ENCODE data around the gene NUAK1. TPM values are rescaled to one million over a fixed set of nuclear protein-coding genes. Genes with fewer than 3 reads are reported as not detected.

NUAK1 gene
- total and polyA plus RNA-seq, 7 donors, result 1.8 to 12.1 (median 5.8) TPM

DNA sequence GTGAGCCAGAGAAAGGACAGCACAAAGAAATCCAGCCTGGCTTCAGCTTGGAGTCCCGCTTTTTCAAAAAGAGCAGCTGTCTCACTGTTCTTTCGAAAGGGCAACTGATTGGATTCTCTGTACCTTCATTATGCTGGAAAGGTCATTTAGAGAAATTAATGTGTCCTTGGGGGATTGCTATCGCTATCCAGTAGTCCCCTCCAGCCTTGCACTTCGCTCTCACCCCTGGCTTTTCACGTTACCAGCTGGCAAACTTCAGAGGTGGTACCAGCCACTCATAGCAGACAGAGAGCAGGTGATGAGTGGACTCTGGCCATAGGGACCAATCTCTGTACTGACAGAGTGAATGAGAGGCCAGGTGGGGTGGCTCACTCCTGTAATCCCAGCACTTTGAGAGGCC lies 11.8 kb upstream of the NUAK1 start:
- Histone ChIP-seq H3K36me3 (no peaks in the 10 kb centered on the region), H3K4me1 (peaks cover 0 to 16% (median 4%) of the 10 kb centered on the region in 4 donors), H3K27ac (no peak overlapping the region), H3K27me3 (no peaks in the 10 kb centered on the region), H3K4me3 (no peak overlapping the region), H3K9me3 (no peaks in the 10 kb centered on the region)
- WGBS, 2 donors, result 80 to 90% methylated on average over 5 of the region's 5 CpGs
- no peak for TF ChIP-seq POLR2A (IDR thresholded peaks at IDR 0.05)
- TF ChIP-seq EP300 (IDR thresholded peaks at IDR 0.05), result no peak
- TF ChIP-seq, protein P1, sequence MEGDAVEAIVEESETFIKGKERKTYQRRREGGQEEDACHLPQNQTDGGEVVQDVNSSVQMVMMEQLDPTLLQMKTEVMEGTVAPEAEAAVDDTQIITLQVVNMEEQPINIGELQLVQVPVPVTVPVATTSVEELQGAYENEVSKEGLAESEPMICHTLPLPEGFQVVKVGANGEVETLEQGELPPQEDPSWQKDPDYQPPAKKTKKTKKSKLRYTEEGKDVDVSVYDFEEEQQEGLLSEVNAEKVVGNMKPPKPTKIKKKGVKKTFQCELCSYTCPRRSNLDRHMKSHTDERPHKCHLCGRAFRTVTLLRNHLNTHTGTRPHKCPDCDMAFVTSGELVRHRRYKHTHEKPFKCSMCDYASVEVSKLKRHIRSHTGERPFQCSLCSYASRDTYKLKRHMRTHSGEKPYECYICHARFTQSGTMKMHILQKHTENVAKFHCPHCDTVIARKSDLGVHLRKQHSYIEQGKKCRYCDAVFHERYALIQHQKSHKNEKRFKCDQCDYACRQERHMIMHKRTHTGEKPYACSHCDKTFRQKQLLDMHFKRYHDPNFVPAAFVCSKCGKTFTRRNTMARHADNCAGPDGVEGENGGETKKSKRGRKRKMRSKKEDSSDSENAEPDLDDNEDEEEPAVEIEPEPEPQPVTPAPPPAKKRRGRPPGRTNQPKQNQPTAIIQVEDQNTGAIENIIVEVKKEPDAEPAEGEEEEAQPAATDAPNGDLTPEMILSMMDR (IDR thresholded peaks at IDR 0.05), result no peak
- no peak for TF ChIP-seq POLR2AphosphoS5 (IDR thresholded peaks at IDR 0.05)
- DNase-seq, result no peak
- intact Hi-C loops (cut with DNase I), result no loop called here

DNA sequence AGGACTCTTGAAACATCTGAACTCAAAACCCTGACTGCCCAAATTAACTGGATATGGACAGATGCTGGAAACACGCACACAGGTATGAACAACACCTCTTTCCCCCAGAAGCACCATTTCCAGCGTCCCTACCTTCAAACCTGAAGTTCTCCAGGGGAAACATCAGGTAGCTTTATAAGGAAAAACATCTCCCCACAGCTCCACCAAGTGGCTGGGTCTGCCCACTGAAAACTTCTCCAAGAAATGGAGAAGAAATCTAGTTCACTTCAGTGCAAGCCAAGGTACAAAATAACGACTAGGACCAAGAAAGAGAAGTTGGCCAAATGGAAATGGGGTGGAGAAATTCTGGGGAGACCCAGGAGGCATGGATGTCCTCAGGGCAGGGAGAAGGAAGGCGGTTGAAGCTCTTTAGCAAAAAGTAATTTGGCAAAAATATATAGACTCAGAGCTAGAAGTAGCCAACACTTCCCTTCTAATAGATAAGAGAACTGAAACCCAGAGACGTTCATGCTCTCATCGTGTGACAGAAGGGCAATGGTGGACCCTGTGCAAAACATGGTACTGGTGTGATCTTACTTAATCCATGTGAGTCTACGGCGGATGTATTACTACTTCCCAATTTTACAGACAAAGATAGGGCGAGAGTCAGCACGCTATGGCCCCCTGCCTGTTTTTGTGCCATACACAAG lies 10.5 kb upstream of the NUAK1 start:
- no peaks in the 10 kb centered on the region for H3K36me3 ChIP-seq
- peaks cover 0 to 19% (median 4%) of the 10 kb centered on the region in 4 donors for H3K4me1 ChIP-seq
- H3K9me3 ChIP-seq, result no peaks in the 10 kb centered on the region
- 52 to 59% methylated on average over 10 of the region's 10 CpGs for WGBS, 2 donors
- TF ChIP-seq, protein P1 (IDR thresholded peaks at IDR 0.05), result peak in 3 of 4 experiments; percentile 13 to 35 (median 25)
- TF ChIP-seq POLR2AphosphoS5 (IDR thresholded peaks at IDR 0.05), result no peak
- H3K27me3 ChIP-seq, result no peaks in the 10 kb centered on the region
- H3K4me3 ChIP-seq, result no peak overlapping the region
- intact Hi-C loops (cut with DNase I), result no loop called here
- DNase-seq, result no peak
- H3K27ac ChIP-seq, result no peak overlapping the region

GRCh38 chr12:106147956-106148355 lies 9.2 kb upstream of the NUAK1 start:
- intact Hi-C loops (cut with DNase I), result no loop called here
- peak in 1 of 4 donors; percentile 57 for TF ChIP-seq EP300 (IDR thresholded peaks at IDR 0.05)
- TF ChIP-seq, protein P1 (IDR thresholded peaks at IDR 0.05), result no peak
- peak in 1 of 4 donors; percentile 37 for TF ChIP-seq POLR2AphosphoS5 (IDR thresholded peaks at IDR 0.05)
- Histone ChIP-seq H3K4me1 (peaks cover 0 to 21% (median 4%) of the 10 kb centered on the region in 4 donors), H3K4me3 (no peak overlapping the region), H3K27ac (peak overlapping the region in 2 of 4 donors; percentile 58 to 66), H3K9me3 (no peaks in the 10 kb centered on the region), H3K27me3 (no peaks in the 10 kb centered on the region), H3K36me3 (no peaks in the 10 kb centered on the region)
- DNase-seq, result peak; percentile 88
- 25 to 69% methylated on average over 12 of the region's 12 CpGs for whole genome bisulfite sequencing, 2 donors

GRCh38 chr12:106146987-106147386 lies 8.2 kb upstream of the NUAK1 start:
- Histone ChIP-seq H3K27ac (peak overlapping the region in 2 of 4 donors; percentile 58 to 66), H3K27me3 (no peaks in the 10 kb centered on the region), H3K9me3 (no peaks in the 10 kb centered on the region), H3K4me3 (no peak overlapping the region), H3K36me3 (no peaks in the 10 kb centered on the region), H3K4me1 (peaks cover 0 to 26% (median 6%) of the 10 kb centered on the region in 4 donors)
- DNase-seq, result no peak
- TF ChIP-seq EP300 (IDR thresholded peaks at IDR 0.05), result no peak
- no peak for TF ChIP-seq POLR2AphosphoS5 (IDR thresholded peaks at IDR 0.05)
- no peak for TF ChIP-seq POLR2A (IDR thresholded peaks at IDR 0.05)
- WGBS, 2 donors, result 95 to 97% methylated on average over 4 of the region's 4 CpGs
- intact Hi-C loops (cut with DNase I), result no loop called here

DNA sequence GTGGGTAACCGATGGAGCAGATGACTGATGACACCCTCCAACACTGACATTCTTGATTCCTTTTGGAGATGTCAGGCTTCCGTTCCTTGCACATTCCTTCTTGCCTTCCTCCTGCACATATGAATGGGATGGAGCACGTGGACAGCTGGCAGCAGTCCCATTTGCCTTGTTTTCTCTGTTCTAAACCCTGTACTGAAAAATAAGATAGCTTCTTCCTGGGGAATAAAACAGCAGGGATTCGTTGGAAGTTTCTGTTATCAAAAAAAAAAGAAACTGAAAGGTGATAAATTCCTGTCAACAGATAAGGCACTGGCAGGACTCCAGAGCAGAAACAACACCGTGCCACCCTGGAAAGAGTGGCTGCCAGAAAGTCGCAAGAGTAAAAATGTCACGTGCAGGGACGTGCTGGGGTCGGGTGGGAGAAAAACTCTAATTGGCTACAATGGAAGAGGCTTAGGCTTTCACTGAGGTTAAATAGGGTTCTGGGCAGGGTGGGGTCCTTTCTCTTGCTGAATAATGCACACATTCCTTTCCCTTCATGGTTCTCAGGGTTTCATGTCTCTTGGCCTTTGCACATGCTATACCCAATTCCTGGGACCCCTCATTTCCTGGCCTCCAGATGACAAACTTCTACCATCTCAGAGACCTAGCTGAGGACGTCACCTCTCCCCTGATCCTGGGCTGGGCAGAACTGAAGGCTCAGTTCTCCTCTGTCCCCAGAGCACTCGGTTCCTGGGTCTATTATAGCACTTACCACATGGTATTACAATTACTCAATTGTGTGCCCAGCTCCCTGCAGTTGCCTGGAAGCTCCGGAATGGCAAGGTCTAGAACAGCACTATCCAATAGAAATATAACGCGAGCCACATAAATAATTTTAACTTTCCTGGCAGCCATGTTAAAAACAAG lies 7.0 kb upstream of the NUAK1 start:
- Histone ChIP-seq H3K4me3 (no peak overlapping the region), H3K4me1 (peaks cover 0 to 32% (median 10%) of the 10 kb centered on the region in 4 donors), H3K27ac (no peak overlapping the region), H3K36me3 (no peaks in the 10 kb centered on the region), H3K9me3 (no peaks in the 10 kb centered on the region), H3K27me3 (no peaks in the 10 kb centered on the region)
- intact Hi-C loops (cut with DNase I), result no loop called here
- 16 to 59% methylated on average over 14 of the region's 14 CpGs for WGBS, 2 donors
- DNase-seq, result no peak
- TF ChIP-seq EP300 (IDR thresholded peaks at IDR 0.05) (no peak), POLR2A (IDR thresholded peaks at IDR 0.05) (no peak), POLR2AphosphoS5 (IDR thresholded peaks at IDR 0.05) (no peak)
- TF ChIP-seq, protein P1 (IDR thresholded peaks at IDR 0.05), result no peak
